Stomach (tissue), 4 donors: ENCODE results near the gene MOCS1.

Source experiments
- POLR2A ChIP-seq, 4 donors: fragments of 450-650 bp; IDR thresholded peaks; one replicate each; pipeline ENCODE4 v1.6.1; 2016; ENCODE audit warnings: antibody characterized with exemption in 4 of 4, control low read depth in 2 of 4, mild to moderate bottlenecking in 1 of 4, moderate library complexity in 1 of 4
- POLR2AphosphoS5 ChIP-seq, 3 donors: sonication (generic); formaldehyde crosslinking; IDR thresholded peaks; one replicate each; pipeline ENCODE4 v1.6.1; 2016; ENCODE audit warnings: antibody characterized with exemption in 3 of 3
- TF ChIP-seq, protein P1 (sequence below), 7 experiments: fragments of 450-650 bp in 4 of 7; fragments of 200-600 bp in 3 of 7; sonication (generic) in 3 of 7; IDR thresholded peaks; one replicate each; pipeline ENCODE4 v1.5.1; 2016 to 2019; ENCODE audit warnings: antibody characterized with exemption in 7 of 7, control low read depth in 2 of 7, mild to moderate bottlenecking in 1 of 7

DNA sequence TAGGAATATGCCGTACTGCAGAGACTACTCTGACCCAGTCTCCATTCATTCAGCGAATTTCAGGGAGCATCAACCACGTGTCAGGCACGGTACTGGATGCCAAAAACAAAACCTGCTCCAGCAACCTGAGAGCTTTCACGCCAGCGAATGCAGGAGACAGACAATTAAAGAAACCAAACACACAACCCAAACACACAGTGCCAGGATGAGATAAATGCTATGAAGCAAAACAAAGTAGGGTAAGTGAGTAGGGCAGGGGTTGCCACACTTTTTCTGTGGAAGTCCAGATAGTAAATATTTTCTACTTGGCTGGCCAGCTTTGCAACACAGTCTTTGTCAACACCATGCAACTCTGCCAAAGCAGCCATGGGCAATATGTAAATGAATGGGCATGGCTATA lies 10.0 kb downstream of the MOCS1 start:
- TF ChIP-seq POLR2A (IDR thresholded peaks at IDR 0.05) (no peak), POLR2AphosphoS5 (IDR thresholded peaks at IDR 0.05) (no peak)
- TF ChIP-seq, protein P1, sequence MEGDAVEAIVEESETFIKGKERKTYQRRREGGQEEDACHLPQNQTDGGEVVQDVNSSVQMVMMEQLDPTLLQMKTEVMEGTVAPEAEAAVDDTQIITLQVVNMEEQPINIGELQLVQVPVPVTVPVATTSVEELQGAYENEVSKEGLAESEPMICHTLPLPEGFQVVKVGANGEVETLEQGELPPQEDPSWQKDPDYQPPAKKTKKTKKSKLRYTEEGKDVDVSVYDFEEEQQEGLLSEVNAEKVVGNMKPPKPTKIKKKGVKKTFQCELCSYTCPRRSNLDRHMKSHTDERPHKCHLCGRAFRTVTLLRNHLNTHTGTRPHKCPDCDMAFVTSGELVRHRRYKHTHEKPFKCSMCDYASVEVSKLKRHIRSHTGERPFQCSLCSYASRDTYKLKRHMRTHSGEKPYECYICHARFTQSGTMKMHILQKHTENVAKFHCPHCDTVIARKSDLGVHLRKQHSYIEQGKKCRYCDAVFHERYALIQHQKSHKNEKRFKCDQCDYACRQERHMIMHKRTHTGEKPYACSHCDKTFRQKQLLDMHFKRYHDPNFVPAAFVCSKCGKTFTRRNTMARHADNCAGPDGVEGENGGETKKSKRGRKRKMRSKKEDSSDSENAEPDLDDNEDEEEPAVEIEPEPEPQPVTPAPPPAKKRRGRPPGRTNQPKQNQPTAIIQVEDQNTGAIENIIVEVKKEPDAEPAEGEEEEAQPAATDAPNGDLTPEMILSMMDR (IDR thresholded peaks at IDR 0.05): no peak
